ENCODE data around the gene S100A9. TPM values are rescaled to one million over a fixed set of nuclear protein-coding genes. Genes with fewer than 3 reads are reported as not detected.

The S100A9 gene
- total and polyA plus RNA-seq, 4 donors = 110 to 485 (median 203) TPM

Other genes starting within 250 kb of the S100A9 start
- gene SPRR2F, start 244.3 kb upstream of the S100A9 start, total RNA-seq = not detected
- gene SPRR2F, start 244.3 kb upstream of the S100A9 start, polyA plus RNA-seq = not detected
- gene SPRR2G, start 207.0 kb upstream of the S100A9 start, total RNA-seq = not detected
- gene SPRR2G, start 207.0 kb upstream of the S100A9 start, polyA plus RNA-seq = not detected
- gene LELP1, start 154.4 kb upstream of the S100A9 start, total RNA-seq = not detected
- not detected for gene LELP1, start 154.4 kb upstream of the S100A9 start, polyA plus RNA-seq
- gene PRR9, start 140.3 kb upstream of the S100A9 start, total RNA-seq = not detected
- not detected for gene PRR9, start 140.3 kb upstream of the S100A9 start, polyA plus RNA-seq
- not detected for gene LORICRIN, start 98.2 kb upstream of the S100A9 start, total RNA-seq
- not detected for gene LORICRIN, start 98.2 kb upstream of the S100A9 start, polyA plus RNA-seq
- gene PGLYRP3, start 44.9 kb upstream of the S100A9 start, total RNA-seq = not detected
- gene PGLYRP3, start 44.9 kb upstream of the S100A9 start, polyA plus RNA-seq = not detected
- gene PGLYRP4, start 9.0 kb upstream of the S100A9 start, total RNA-seq = not detected
- not detected for gene PGLYRP4, start 9.0 kb upstream of the S100A9 start, polyA plus RNA-seq
- gene S100A12, start 17.8 kb downstream of the S100A9 start, total RNA-seq = 10 to 100 TPM in 1 of 2 donors, 1 to 10 TPM in 1; 4.4 to 23.6 TPM
- 10 to 100 TPM in 1 of 2 donors, 1 to 10 TPM in 1; 1.7 to 58.6 TPM for gene S100A12, start 17.8 kb downstream of the S100A9 start, polyA plus RNA-seq
- 100 to 1,000 TPM in 1 of 2 donors, 10 to 100 TPM in 1; 83.5 to 185 TPM for gene S100A8, start 33.2 kb downstream of the S100A9 start, total RNA-seq
- 100 to 1,000 TPM in 1 of 2 donors, 10 to 100 TPM in 1; 48.2 to 218 TPM for gene S100A8, start 33.2 kb downstream of the S100A9 start, polyA plus RNA-seq
- gene S100A7A, start 58.7 kb downstream of the S100A9 start, total RNA-seq = not detected
- gene S100A7A, start 58.7 kb downstream of the S100A9 start, polyA plus RNA-seq = not detected
- gene S100A7, start 102.8 kb downstream of the S100A9 start, total RNA-seq = not detected
- gene S100A7, start 102.8 kb downstream of the S100A9 start, polyA plus RNA-seq = not detected
- gene S100A6, start 178.1 kb downstream of the S100A9 start, total RNA-seq = 1,000 to 10,000 TPM in 1 of 2 donors, 100 to 1,000 TPM in 1; 934 to 1,126 TPM
- gene S100A6, start 178.1 kb downstream of the S100A9 start, polyA plus RNA-seq = 1,000 to 10,000 TPM; 3,932 to 5,181 TPM
- gene S100A5, start 183.1 kb downstream of the S100A9 start, total RNA-seq = not detected
- not detected for gene S100A5, start 183.1 kb downstream of the S100A9 start, polyA plus RNA-seq
- gene S100A4, start 188.0 kb downstream of the S100A9 start, total RNA-seq = 100 to 1,000 TPM; 406 to 967 TPM
- 1,000 to 10,000 TPM; 3,369 to 4,033 TPM for gene S100A4, start 188.0 kb downstream of the S100A9 start, polyA plus RNA-seq
- 1 to 10 TPM; 2.3 to 3.8 TPM for gene S100A3, start 191.4 kb downstream of the S100A9 start, total RNA-seq
- gene S100A3, start 191.4 kb downstream of the S100A9 start, polyA plus RNA-seq = 10 to 100 TPM in 1 of 2 donors, 1 to 10 TPM in 1; 3.0 to 11.7 TPM
- gene S100A2, start 208.0 kb downstream of the S100A9 start, total RNA-seq = 1 to 10 TPM; 1.8 TPM
- 1 to 10 TPM; 2.1 to 6.4 TPM for gene S100A2, start 208.0 kb downstream of the S100A9 start, polyA plus RNA-seq

Measured in aorta (tissue), 4 donors.